B cell (primary cell): ENCODE measurements around the gene RINL. TPM values are rescaled to one million over a fixed set of nuclear protein-coding genes. Genes with fewer than 3 reads are reported as not detected.

Experiments used
- ATAC-seq: fragments of 200-7000 bp; cut with Tn5 transposase; one replicate; pipeline ENCODE4 v1.10.0; 2021; ENCODE audit warnings: low read depth, mild to moderate bottlenecking, moderate number of reproducible peaks, moderate library complexity
- CTCF ChIA-PET: fragments of 350-600 bp; sonication (Branson Sonifier 250); formaldehyde crosslinking; loops from one replicate; lab custom pipeline; 2021; ENCODE audit warnings: antibody characterized with exemption, inconsistent platforms; lab: Charles Lee
- POLR2A ChIA-PET: fragments of 350-600 bp; sonication (Branson Sonifier 250); formaldehyde crosslinking; loops from one replicate; lab custom pipeline; 2021; ENCODE audit warnings: antibody characterized with exemption; lab: Charles Lee
- DNase-seq: peaks from one replicate; pipeline ENCODE4 v3.0.0; 2013
- H2AFZ ChIP-seq: 2 replicates; pipeline ENCODE4 v1.6.1; 2012; ENCODE audit warnings: mild to moderate bottlenecking, low read depth, low read length; ENCODE audit not compliant: insufficient read depth, poor library complexity, severe bottlenecking
- H3K27ac ChIP-seq, 2 donors: 1 replicate in 1 of 2; 2 replicates in 1 of 2; pipeline ENCODE4 v1.5.1; 2012 to 2013; ENCODE audit warnings: low read length in 2 of 2, mild to moderate bottlenecking in 2 of 2, moderate library complexity in 1 of 2
- H3K27me3 ChIP-seq, 4 experiments: fragments of 200-600 bp in 1 of 4; sonication (generic) in 1 of 4; replicated peaks in 1 of 4; 1 replicate in 2 of 4; 2 replicates in 2 of 4; pipeline versions ENCODE4 v1.6.1 to v1.7.0; 2013 to 2016; ENCODE audit warnings: low read length in 3 of 4, mild to moderate bottlenecking in 2 of 4, mixed read lengths in 1 of 4, moderate library complexity in 1 of 4; ENCODE audit not compliant: insufficient read depth in 4 of 4, control insufficient read depth in 3 of 4; ENCODE audit errors: control extremely low read depth in 1 of 4
- H3K36me3 ChIP-seq, 2 experiments: replicated peaks in 1 of 2; 1 replicate in 1 of 2; 2 replicates in 1 of 2; pipeline versions ENCODE4 v1.6.1 to v1.7.1; 2013; ENCODE audit warnings: low read length in 1 of 2; ENCODE audit not compliant: insufficient read depth in 2 of 2, control insufficient read depth in 1 of 2; ENCODE audit errors: control extremely low read depth in 1 of 2, extremely low read depth in 1 of 2
- H3K4me1 ChIP-seq, 2 donors: fragments of 200-600 bp in 1 of 2; sonication (generic) in 1 of 2; 1 replicate in 1 of 2; 2 replicates in 1 of 2; pipeline versions ENCODE4 v1.5.1 to v1.6.1; 2013 to 2017; ENCODE audit warnings: low read length in 2 of 2; ENCODE audit not compliant: control insufficient read depth in 2 of 2, insufficient read depth in 2 of 2
- H3K4me2 ChIP-seq: replicated peaks from 2 replicates; pipeline ENCODE3; 2012; ENCODE audit warnings: mild to moderate bottlenecking, low read depth, low read length; ENCODE audit not compliant: poor library complexity, severe bottlenecking
- H3K4me3 ChIP-seq, 5 experiments: fragments of 200-600 bp in 1 of 5; sonication (generic) in 1 of 5; 1 replicate in 3 of 5; 2 replicates in 2 of 5; pipeline versions ENCODE4 v1.5.1 to v1.7.0; 2011 to 2016; ENCODE audit warnings: low read length in 4 of 5, mild to moderate bottlenecking in 4 of 5, low read depth in 2 of 5, control low read depth in 1 of 5, moderate library complexity in 1 of 5; ENCODE audit not compliant: insufficient read depth in 1 of 5; ENCODE audit errors: control extremely low read depth in 1 of 5, extremely low read depth in 1 of 5
- H3K79me2 ChIP-seq: fragments of 200-600 bp; sonication (generic); one replicate; pipeline ENCODE4 v1.6.0; 2016; ENCODE audit warnings: low read length; ENCODE audit not compliant: control insufficient read depth, insufficient read depth
- H3K9ac ChIP-seq: fragments of 200-600 bp; sonication (generic); 2 replicates; pipeline ENCODE4 v1.6.1; 2017; ENCODE audit warnings: mild to moderate bottlenecking, low read length, moderate library complexity
- H3K9me3 ChIP-seq, 3 donors: one replicate each; pipeline versions ENCODE4 v1.6.1 to v1.7.1; 2013; ENCODE audit warnings: low read length in 2 of 3; ENCODE audit not compliant: control insufficient read depth in 2 of 3, insufficient read depth in 1 of 3; ENCODE audit errors: control extremely low read depth in 1 of 3
- H4K20me1 ChIP-seq: 2 replicates; pipeline ENCODE4 v1.6.0; 2012; ENCODE audit warnings: mild to moderate bottlenecking, low read length; ENCODE audit not compliant: insufficient read depth, control insufficient read depth, poor library complexity, severe bottlenecking
- H3K27ac Mint-ChIP-seq: one replicate; pipeline ENCODE4 v1.8.0; 2021; ENCODE audit warnings: mixed read lengths
- H3K27me3 Mint-ChIP-seq: one replicate; pipeline ENCODE4 v1.8.0; 2021; ENCODE audit warnings: mixed read lengths
- H3K4me1 Mint-ChIP-seq: one replicate; pipeline ENCODE4 v1.8.0; 2021; ENCODE audit warnings: mixed read lengths
- H3K4me3 Mint-ChIP-seq: one replicate; pipeline ENCODE4 v1.8.0; 2021; ENCODE audit warnings: mixed read lengths
- H3K9me3 Mint-ChIP-seq: one replicate; pipeline ENCODE4 v1.8.0; 2022; ENCODE audit warnings: mixed read lengths; ENCODE audit not compliant: insufficient read depth
- EZH2 ChIP-seq: IDR thresholded peaks from 2 replicates; pipeline ENCODE4 v1.6.1; 2012; ENCODE audit warnings: borderline replicate concordance, low read depth, mild to moderate bottlenecking, moderate library complexity, low read length; ENCODE audit not compliant: insufficient read depth, poor library complexity, severe bottlenecking
- WGBS: methylation state at CpG from one replicate; pipeline ENCODE4 v1.1.5; 2013; ENCODE audit warnings: missing lambda C conversion rate; ENCODE audit not compliant: insufficient coverage; 5-methylcytosine and 5-hydroxymethylcytosine counted together
- intact Hi-C: fragments of 100-400 bp; cut with micrococcal nuclease; formaldehyde crosslinking; loops from one replicate; pipeline ENCODE4 v1.10.0; 2022
- polyA plus RNA-seq: library from polyadenylated mRNA; depleted of rRNA; stranded (reverse); fragments of >200 nt; gene quantifications from 2 replicates; pipeline ENCODE4 v1.2.3, GENCODE V29; 2012
- total RNA-seq, 2 donors: library from RNA; stranded (reverse); fragments of 120-200 nt in 1 of 2; gene quantifications; 1 replicate in 1 of 2; 2 replicates in 1 of 2; pipeline versions ENCODE4 v1.2.3 to v1.2.4, GENCODE V29; 2013 to 2022
- TF ChIP-seq, protein P1 (sequence below): fragments of 200-600 bp; IDR thresholded peaks from one replicate; pipeline ENCODE4 v1.8.0; 2022; ENCODE audit warnings: antibody characterized with exemption, mild to moderate bottlenecking

RINL gene
- total and polyA plus RNA-seq, 2 donors (not counting 1 experiment from before 2014, with no cell fraction given): 67.0 to 113 TPM

DNA sequence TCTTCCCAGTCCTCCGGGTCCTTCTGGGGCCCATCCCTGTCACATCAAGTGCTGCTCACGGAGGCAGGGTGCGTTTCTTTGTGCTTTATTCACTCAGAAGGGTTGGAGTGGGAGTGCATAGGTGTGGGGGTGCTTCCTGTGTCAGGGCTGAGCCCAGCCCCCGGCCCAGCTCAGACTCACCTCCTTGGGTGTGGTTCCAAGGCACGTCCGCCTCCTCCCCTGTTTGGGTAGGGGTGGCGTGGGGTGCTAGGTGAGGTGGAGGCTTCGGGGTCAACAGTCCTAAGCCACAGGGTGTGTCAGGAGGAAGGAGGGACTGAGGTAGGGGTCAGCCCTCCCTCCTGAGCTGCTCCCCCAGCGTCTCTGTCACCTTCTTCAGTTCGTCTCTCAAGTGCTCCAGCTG, 30.8 kb upstream of the RINL start:
- H3K27ac ChIP-seq: no peak overlapping the region
- TF ChIP-seq, protein P1, sequence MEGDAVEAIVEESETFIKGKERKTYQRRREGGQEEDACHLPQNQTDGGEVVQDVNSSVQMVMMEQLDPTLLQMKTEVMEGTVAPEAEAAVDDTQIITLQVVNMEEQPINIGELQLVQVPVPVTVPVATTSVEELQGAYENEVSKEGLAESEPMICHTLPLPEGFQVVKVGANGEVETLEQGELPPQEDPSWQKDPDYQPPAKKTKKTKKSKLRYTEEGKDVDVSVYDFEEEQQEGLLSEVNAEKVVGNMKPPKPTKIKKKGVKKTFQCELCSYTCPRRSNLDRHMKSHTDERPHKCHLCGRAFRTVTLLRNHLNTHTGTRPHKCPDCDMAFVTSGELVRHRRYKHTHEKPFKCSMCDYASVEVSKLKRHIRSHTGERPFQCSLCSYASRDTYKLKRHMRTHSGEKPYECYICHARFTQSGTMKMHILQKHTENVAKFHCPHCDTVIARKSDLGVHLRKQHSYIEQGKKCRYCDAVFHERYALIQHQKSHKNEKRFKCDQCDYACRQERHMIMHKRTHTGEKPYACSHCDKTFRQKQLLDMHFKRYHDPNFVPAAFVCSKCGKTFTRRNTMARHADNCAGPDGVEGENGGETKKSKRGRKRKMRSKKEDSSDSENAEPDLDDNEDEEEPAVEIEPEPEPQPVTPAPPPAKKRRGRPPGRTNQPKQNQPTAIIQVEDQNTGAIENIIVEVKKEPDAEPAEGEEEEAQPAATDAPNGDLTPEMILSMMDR: no peak
- TF ChIP-seq EZH2: no peak
- ChIA-PET CTCF (no interaction called here), POLR2A (no interaction called here)
- H2AFZ ChIP-seq: no peak overlapping the region
- H3K9me3 ChIP-seq: no peaks in the 10 kb centered on the region
- peaks cover 0 to 2% (median 0%) of the 10 kb centered on the region in 4 experiments for H3K27me3 ChIP-seq
- Mint-ChIP-seq H3K27me3 (no peaks in the 10 kb centered on the region), H3K4me1 (peaks cover 3% of the 10 kb centered on the region), H3K27ac (no peak overlapping the region), H3K4me3 (no peak overlapping the region), H3K9me3 (no peaks in the 10 kb centered on the region)
- DNase-seq (no peak), ATAC-seq (no peak)
- no peaks in the 10 kb centered on the region for H3K4me1 ChIP-seq
- WGBS: 88% methylated on average over 8 of the region's 10 CpGs
- H3K79me2 ChIP-seq: peaks cover 20% of the 10 kb centered on the region
- H3K4me2 ChIP-seq: no peak overlapping the region
- peaks cover 0 to 34% of the 10 kb centered on the region in 2 experiments for H3K36me3 ChIP-seq
- H3K9ac ChIP-seq: no peak overlapping the region
- peaks cover 12% of the 10 kb centered on the region for H4K20me1 ChIP-seq
- intact Hi-C loops: no loop called here
- no peak overlapping the region for H3K4me3 ChIP-seq

DNA sequence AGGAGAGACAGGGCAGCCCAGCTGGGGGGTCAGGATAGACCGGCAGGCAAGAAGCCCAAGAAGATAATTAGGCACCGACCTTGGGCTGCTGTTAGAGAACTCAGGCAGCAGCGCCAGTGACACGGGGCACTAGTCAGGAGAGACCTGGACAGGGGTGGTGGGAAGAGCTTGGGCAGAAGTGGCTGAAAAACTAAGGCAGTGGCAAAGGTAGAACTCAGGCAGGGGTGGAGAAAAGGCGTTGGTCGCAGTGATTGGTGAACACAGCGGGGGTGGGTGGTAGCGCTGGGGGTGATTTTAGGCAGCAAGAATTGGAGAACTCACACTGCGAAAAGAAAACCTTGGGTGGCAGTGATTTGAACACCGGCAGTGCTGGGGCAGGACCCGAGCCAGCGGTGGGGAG, 29.6 kb upstream of the RINL start:
- Histone ChIP-seq H2AFZ (no peak overlapping the region), H3K27me3 (peaks cover 0 to 2% (median 0%) of the 10 kb centered on the region in 4 experiments), H3K4me2 (no peak overlapping the region), H3K9me3 (no peaks in the 10 kb centered on the region), H3K4me3 (no peak overlapping the region), H3K36me3 (peaks cover 0 to 34% of the 10 kb centered on the region in 2 experiments), H3K4me1 (no peaks in the 10 kb centered on the region), H3K79me2 (peaks cover 30% of the 10 kb centered on the region), H3K27ac (no peak overlapping the region), H3K9ac (no peak overlapping the region), H4K20me1 (peaks cover 12% of the 10 kb centered on the region)
- no peak for TF ChIP-seq EZH2
- TF ChIP-seq, protein P1: no peak
- POLR2A ChIA-PET: no interaction called here
- DNase-seq: no peak
- peaks cover 6% of the 10 kb centered on the region for H3K4me1 Mint-ChIP-seq
- no peak overlapping the region for H3K4me3 Mint-ChIP-seq
- CTCF ChIA-PET: no interaction called here
- ATAC-seq: no peak
- H3K27me3 Mint-ChIP-seq: no peaks in the 10 kb centered on the region
- H3K9me3 Mint-ChIP-seq: no peaks in the 10 kb centered on the region
- WGBS: 98% methylated on average over 12 of the region's 12 CpGs
- H3K27ac Mint-ChIP-seq: no peak overlapping the region
- intact Hi-C loops: no loop called here
